ENCODE data around the gene ARAP1.

Gene ARAP1

DNA sequence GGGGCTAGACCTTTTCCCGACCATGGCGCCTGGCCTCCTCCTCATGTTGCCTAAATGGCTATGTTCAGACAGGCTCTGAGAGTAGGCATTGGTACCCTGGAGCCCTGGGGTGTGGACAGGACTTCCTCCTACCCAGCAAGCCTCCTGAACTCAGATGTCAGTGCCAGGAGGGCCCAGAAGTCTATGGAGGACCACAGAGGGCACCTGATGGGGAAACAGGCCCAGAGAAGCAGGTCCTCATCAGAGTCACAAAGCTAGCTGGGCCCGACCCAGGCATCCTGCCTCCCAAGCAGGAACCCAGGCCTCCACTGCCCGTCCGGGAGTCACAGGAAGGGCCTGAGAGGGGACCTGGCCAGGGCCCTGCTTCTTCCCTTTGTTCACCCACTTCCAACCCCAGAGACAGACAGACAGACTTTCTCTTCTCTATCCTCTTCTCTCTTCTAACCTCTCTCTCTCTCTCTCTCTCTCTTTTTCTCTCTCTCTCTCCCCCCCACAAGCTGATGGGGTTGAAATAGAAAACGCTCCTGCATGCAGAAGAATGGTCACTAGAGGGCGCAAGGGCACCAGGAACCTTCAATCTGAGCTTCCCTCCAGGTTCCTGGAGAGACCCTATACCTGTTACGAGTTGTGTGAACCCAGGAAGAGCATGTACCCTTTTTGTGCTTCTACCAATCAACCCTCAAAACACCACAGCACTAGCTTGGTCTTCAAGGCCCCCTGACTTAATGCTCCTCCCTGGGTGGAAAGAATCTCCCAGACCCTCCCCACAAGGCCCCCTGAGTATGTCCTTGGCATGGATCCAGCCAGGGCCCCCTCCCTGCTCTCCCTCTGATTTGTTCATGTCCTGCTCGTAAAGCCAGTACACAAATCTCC lies 27.1 kb downstream of the ARAP1 start:
- DNase-seq (ENCODE audit: low read depth, low spot score), result peak; percentile 58

DNA sequence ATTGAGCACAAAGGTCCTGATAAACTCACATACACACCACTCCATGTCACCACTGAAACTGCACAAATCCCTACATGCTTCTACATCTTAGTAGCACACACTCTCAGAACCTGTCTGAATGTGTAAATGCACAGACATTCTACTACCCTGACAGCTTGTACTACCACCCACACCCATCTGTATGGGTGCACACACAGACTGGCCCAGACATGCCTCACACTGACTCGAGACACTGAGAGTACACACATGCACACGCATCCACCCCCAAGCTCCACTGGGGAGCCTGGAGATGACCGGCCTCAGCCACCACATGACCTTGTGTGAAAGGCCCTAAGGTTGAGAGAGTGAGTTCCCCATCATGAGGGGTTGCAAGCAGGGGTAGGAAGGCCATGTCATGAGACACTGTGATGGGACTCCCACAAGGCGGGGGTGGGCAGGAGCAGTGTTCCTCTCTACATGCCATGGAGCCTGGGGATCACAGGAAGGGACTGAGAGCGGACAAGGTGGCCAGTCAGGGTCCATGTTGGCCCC lies 28.1 kb downstream of the ARAP1 start:
- DNase-seq (ENCODE audit: low read depth, low spot score), result no peak

DNA sequence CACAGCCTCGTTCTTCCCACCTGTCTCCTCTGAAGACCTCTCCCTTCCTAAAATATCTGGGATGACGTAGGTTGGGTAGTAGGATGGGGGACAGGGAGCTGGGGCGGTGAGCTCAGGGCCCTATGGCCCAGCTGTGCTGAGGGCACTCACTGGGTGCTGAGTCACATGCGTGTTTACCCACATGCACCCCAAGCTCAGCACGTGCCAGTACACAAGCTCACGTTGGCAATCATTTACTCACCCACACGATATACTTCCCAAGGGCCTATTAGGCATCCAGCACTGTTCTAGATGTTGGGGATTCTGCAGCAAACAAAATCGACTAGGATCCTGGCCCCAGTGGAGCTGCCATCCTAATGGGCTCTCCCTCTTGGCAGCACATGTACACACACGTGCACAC lies 28.7 kb downstream of the ARAP1 start:
- no peak for DNase-seq (ENCODE audit: low read depth, low spot score)

DNA sequence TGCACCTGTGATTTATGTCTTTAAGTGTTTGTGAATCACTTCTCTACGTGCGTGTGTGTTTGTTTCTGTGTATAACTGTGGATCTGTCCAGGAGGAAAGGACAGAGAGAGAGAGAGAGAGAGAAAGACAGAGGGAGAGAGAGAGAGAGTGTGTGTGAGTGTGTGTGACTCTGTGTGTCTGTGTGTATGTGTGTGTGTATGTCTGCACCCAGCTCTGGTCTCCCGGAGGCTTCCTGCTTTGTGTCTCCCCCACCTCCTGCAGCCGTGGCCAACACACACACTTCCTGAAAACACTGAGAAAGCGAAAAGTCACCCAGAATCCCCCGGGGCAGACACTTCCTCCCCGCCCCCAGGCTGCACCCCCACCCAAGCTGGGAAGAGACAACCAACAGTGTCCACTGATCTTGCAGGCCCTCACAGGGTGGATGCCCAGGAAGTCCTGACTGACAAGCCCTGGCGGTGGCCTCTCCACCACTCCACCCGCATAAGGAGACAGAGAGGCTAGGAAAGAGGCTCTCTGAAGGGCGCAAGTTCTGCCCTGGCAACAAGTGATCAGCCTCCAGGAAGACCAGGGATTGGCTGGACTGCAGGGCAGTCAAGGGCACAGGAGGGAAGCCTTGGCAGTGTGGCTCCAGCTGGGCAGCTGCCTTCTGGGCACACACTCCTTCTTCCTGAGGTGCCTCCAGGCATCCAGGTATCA lies 30.0 kb downstream of the ARAP1 start:
- DNase-seq (ENCODE audit: low read depth, low spot score), result peak; percentile 75

DNA sequence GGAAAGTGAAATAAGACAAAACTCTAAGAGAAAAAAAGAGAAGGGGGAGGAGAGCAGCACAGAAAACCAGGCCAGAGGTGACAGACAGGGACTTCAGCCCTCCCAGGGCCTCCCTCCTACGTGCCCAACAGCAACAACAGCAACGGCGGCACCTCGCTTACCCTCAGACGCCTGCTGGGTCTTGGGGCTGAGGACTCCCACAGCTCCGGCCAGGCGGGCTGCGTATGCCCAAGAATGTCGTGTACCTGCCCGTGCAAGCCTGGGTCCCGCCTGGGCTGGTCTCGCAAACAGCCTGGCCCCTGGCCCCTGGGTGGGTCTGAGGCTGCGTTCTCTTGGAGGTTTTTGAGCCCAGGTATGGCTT lies 30.5 kb downstream of the ARAP1 start:
- no peak for DNase-seq (ENCODE audit: low read depth, low spot score)

DNA sequence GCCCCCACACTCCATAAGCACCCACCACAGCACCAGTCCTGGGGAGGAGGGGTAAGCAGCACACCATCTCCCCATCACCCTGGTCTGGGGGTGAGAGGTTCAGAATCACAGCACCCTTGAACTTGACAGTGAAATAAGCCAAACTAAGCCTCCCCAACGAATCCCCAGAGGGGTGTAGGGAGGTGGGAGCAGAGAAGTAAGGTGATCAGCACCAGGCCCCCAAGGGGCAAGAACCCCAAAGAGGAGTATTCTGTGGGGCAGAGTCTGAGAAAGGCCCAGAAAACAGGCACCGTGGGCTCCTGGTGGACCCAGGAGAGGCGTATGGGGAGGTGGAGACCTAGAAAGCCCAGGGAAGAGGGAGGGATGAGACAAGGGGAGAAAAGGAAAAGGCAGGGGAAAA lies 30.9 kb downstream of the ARAP1 start:
- no peak for DNase-seq (ENCODE audit: low read depth, low spot score)

DNA sequence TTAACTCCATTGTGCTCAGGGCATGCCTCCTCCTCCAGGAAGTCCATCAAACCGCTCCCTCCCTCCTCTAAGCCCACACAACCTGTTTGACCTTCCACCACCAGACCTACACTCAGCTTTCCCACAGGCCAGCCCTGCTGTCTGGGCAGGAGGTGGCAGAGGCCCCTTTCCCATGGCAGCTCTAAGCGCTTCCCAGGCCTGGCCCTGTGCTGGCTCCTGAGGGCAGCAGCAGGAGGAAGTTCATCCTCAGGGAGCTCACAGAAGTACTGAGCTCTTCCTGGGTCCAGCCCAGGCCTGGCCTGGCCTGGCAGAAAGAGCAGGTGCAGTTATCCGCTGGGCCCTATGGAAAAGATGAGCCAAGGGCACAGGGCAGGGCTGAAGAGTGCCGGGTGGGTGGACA lies 31.4 kb downstream of the ARAP1 start:
- DNase-seq (ENCODE audit: low read depth, low spot score), result no peak

DNA sequence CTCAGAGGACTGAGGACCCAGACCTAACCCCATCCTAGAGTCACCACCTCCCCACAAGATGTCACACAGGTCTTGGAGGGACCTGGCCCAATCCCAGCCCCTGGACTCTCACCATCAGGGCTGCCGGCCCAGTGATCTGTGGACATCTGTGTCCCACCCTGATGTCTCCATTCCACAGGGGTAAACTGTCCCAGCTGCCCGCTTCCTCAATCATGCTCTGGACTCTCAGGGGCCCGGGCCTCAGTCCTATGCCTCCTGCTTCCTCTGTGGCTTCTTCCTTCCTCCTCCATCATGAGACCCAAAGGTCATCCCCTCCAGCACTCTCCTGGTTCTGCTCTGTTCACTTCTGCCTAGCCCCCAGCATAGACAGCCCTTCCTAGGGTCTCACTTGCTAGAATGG lies 32.2 kb downstream of the ARAP1 start:
- no peak for DNase-seq (ENCODE audit: low read depth, low spot score)

DNA sequence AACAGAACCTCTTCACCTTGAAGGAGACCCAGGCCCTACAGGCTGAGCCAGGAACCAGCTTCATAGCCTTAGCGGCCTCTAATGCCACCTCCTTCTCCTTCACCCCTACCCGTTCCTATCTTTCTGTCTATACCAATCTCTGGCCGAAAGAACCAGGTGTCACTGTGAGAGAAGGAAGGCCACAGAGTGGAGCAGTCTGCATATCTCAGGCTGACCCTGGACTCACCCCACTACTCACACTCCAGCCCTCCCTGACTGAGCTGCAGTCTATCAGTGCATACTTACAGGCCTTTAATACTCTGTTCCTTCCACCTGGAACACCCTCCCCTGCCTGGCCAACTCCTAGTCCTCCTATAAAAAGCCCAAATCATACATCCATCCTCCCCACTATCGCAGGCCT lies 32.7 kb downstream of the ARAP1 start:
- no peak for DNase-seq (ENCODE audit: low read depth, low spot score)

DNA sequence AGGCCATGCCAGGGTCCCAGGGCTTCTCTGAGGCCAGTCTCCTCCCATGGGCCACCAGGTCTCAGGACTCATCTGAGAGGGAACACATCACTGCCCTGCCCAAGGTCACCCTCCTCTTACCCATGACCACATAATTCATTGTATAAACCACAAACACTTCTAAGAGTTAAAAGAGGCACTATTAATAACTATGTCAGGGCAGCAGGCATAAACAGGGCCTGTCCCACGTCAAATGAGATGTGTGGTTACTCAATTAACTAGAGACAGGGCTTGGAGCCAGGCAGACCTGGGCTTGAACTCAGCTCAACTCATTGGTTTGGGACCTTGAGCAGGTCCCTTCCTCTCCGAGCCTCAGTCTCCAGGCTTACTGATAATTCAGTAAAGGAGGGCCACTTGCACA lies 33.1 kb downstream of the ARAP1 start:
- DNase-seq (ENCODE audit: low read depth, low spot score), result no peak

DNA sequence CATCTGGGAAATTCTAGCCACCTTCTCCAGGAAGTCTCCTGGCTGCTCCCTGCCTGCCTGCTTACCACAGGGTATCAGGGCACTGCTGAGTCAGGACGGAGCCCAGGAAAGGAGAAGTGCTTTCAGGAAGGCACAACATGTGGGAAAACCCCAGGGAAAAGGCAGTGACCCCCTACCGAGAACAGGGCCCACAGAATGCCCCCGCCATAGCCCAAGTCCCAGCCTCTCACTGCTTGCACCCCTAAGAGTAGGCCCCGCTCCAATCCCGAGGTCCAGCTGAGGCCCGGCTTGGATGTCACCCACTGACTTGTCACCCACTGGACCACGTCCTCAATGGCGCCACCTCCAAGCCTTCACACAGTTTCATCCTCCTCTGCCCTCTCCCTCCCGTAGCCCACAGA lies 34.1 kb downstream of the ARAP1 start:
- DNase-seq (ENCODE audit: low read depth, low spot score), result no peak

DNA sequence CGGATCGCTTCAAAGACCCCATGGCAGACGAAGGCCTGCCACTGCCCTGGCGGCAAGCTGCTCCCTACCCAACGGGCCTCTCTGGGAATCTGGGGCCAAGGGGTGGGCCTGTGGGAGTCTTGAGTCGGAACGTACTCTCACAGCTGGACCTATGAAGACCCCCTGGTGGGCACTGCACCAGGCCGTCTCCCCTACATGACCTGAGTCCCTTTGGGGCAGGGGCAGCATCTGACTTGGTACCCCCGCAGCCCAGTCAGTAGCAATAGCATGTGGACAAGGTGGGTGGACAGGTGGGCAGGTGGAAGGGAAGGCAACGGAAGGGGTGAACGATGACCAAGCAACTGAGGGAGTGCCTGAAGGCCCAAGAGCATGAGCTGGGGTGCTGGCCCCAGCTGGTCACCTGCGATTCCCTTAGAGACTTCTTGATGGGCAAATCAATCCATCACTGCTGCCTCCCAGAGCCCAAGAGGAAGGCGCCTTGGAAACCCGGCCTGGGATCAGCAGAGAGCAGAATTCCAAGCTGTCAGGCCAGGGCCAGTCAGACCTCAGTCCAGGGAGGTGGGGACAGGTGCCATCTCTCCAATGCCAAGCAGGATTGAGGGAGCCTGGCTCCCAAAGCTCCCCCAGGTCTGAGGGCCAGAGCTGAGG lies 35.3 kb downstream of the ARAP1 start:
- DNase-seq (ENCODE audit: low read depth, low spot score), result no peak

DNA sequence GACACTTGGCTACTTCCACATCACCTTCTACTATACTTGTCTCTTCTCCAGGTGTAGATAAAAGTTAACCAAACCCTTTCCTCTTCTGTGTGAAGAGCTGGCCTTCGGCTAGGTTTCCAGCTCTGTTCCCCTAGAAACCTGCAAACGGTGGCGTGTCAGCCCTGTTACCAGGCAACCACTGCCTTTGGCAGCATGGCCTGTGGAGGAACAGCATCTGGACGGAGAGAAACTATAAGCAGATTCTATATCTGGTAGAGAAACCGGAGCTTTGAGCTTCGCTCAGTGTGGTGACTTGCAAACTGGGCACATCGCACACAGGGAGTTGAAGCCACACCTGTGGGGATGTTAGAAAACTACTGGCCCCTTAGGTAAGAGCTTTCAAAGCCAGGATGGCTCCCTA lies 35.9 kb downstream of the ARAP1 start:
- DNase-seq (ENCODE audit: low read depth, low spot score), result no peak

DNA sequence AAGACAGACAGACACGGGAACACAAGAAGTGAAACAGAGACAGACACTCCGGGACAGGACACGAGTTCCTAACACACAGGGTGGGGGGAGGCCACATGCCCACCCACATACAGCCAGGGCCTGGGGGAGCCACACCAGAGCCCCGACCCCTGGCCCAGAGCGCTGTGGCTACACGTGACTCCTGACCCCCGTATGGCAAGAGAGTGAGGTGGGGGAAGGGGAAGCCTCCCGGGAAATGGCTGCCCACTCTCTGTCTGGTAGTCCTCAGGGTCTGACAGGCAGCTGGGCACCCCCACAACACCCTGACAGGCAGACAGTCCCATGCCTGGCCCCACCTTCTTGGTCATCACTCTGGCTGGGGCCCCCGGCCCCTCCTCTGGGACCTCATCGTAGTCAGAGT lies 39.4 kb downstream of the ARAP1 start:
- DNase-seq (ENCODE audit: low read depth, low spot score), result no peak

DNA sequence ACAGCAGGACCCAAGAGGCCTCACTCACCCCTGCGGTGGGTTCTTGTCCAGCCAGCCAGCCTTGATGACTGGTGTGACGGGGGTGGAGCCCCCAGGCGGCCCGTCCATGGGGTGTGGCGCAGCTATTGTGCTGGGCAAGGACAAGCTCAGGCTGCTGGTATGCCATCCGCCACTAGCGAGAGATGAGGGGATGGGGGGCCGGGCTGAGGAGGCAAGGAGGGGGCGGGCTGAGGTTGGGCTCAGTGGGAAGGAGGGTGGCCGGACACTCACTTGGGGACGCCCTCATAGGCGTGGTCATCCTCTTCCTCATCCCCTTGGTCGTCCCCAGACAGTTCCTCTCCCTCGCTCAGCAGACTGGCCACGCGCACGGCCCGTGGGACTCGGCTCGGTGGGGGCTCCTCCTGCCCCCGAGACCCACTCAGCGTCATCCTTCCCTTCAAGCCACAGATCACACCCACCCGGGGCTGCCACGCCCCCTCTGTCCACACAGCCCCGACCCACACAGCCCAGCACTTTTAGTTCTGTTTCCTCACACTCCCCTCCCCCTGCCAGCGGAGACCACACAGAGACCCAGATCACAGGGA lies 39.9 kb downstream of the ARAP1 start:
- DNase-seq (ENCODE audit: low read depth, low spot score), result no peak

DNA sequence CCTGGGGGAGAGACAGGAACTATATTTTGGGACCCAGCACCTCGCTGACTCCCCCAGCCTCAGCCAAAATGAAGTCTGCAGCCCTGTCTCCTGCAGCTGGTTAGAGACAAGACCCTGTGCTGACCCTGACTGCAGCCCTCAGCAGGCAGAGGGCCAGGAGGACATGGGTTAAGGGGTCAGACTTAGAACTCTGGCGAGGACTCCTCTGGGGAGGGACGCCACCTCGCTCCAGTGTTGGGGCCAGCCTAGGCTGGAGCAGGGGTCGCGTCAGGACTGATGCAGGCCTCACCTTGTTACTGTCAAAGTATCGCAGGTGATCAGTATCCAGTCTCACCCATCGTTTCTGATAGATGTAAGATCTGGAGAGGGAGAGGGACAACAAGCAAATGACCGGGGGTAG lies 41.1 kb downstream of the ARAP1 start:
- no peak for DNase-seq (ENCODE audit: low read depth, low spot score)

DNA sequence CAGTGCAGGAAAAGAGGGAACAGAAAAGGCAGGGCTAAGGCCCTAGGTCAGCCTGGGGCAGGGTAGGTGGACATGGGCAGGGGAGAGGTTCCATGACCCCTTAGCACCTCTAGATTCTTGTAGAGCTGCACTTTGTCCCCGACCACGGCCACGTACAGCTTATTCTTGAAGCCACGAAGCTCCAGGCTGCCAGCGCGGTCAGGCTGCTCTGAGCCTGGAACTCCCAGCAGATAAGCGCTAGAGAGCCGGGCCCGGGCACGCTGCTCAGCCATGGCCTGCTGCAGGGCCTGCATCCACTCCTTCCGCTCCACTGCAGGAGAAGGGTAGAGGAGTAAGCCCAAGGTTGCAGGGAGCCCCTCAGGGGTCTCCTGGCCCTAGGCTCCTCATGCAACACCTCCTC lies 41.9 kb downstream of the ARAP1 start:
- DNase-seq (ENCODE audit: low read depth, low spot score), result no peak

DNA sequence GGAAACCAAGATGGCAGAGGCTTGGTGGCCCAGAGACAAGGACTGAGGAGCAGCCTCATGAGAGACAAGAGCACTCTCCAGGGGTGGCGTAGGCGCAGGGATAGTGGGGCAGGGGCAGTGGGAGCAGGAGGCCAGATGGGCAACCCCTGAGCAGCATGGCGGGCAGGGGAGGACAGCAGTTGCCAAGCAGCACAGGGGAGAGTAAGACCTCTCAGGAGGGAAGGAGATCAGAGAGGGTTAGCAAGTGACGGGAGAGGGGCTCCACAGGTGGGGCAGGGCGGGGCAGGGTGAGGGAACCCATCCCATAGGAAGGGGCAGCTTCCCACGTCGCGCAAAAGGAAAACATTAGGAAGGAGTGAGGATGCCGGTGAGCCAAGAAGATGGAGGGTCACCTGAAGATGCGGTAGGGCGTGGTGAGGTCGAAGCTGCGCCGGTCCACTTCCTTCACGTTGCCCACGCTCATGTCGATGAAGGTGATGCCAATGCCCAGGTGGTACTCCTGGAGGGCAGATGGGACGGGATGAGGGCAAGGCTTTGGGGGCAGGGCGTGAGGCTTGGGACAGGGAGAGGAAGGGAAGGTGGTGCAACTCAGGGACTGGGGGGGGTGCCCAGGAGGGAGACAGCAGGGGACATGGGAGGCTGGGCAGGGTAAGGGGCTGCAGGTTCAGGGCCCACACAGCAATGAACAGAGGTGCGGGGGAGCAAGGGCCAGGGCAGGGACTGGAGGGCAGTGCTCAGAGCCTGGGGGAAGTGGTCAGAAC lies 42.5 kb downstream of the ARAP1 start:
- DNase-seq (ENCODE audit: low read depth, low spot score), result no peak

DNA sequence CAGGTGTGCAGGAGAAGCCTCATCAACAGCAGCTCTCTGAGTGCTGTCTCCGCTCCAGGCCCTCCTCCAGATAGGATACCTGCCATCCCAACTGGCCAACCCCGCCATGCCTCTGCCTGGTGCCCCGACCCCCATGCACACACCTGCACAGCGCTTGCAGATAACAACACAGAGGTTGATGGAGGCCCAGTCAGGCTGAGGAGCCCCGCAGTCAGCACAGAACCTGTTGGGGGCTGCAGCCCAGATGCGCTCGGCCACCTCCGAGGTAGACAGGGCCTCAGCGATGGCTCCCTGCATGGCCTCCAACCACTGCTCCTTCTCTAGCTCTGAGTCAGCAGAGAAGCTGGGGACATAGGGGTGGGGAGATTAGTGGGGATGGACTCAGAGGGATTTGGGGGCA lies 45.2 kb downstream of the ARAP1 start:
- no peak for DNase-seq (ENCODE audit: low read depth, low spot score)

DNA sequence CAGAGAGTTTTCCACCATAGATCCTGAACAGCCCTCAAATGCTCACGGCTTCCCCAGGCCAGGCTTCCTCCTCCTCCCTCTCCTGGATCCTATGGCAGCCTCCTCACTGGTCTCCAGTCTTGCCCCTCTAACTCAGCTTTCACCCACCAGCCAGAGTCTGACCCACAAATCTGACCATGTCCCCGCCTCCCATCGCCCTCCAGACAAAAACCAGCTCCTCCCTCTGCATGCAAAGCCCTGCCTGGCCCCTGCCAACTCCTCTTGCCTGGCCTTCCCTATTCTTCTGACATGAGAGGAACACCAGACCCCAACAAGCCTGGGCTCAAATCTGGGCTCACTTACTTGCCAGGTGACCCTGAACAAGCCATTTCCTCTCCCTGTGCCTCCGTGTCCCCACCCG lies 45.6 kb downstream of the ARAP1 start:
- DNase-seq (ENCODE audit: low read depth, low spot score), result no peak

Data from brain pericyte (primary cell).